ENCODE results near the gene SMAD6.

Gene SMAD6

DNA sequence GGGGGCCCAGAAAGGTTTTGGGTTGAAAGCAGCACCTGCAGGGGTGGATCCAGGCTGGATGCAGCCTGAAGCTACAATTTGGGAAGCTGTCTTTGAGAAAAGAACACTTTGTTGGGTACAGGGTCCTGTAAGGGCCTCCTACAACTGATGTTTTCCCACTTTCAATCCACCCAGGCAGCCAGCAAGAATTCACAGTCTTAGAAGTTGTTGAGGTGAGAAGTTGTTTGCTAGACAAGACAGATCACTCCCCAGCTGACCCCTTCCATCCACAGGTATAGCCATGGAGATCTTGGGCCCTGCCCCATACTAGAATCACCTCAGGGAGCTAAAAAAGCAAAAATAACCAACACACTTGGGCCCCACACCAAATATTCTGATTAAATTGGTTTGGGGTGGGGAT lies 10.3 kb upstream of the SMAD6 start:
- TF ChIP-seq, protein P1, sequence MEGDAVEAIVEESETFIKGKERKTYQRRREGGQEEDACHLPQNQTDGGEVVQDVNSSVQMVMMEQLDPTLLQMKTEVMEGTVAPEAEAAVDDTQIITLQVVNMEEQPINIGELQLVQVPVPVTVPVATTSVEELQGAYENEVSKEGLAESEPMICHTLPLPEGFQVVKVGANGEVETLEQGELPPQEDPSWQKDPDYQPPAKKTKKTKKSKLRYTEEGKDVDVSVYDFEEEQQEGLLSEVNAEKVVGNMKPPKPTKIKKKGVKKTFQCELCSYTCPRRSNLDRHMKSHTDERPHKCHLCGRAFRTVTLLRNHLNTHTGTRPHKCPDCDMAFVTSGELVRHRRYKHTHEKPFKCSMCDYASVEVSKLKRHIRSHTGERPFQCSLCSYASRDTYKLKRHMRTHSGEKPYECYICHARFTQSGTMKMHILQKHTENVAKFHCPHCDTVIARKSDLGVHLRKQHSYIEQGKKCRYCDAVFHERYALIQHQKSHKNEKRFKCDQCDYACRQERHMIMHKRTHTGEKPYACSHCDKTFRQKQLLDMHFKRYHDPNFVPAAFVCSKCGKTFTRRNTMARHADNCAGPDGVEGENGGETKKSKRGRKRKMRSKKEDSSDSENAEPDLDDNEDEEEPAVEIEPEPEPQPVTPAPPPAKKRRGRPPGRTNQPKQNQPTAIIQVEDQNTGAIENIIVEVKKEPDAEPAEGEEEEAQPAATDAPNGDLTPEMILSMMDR (IDR thresholded peaks at IDR 0.05; ENCODE audit: low read depth, low read length, missing control alignments), result no peak
- DNase-seq (ENCODE audit: low read depth), result no peak
- no peak overlapping the region for H3K4me3 ChIP-seq (ENCODE audit: low read depth, low read length)

DNA sequence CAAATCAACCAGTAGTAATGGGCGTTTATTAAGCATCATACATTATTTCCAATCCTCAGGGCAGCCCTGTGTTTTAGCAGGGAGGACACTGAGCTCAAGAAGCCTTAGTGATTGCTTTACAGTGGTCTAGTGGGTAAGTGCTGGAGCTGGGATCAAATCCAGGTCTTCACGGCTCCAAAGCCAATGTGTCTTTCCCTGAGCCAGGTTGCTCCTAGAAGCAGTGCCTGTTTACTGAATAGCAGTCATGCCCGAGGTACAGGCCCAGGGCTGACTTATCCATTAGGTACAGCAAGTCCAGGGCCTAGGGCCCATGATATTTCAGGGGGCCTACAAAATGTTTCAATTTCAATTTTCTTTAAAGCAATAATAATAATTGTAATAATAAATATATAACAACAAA lies 9.6 kb upstream of the SMAD6 start:
- H3K4me3 ChIP-seq (ENCODE audit: low read depth, low read length), result no peak overlapping the region
- no peak for DNase-seq (ENCODE audit: low read depth)
- TF ChIP-seq, protein P1 (IDR thresholded peaks at IDR 0.05; ENCODE audit: low read depth, low read length, missing control alignments), result no peak

DNA sequence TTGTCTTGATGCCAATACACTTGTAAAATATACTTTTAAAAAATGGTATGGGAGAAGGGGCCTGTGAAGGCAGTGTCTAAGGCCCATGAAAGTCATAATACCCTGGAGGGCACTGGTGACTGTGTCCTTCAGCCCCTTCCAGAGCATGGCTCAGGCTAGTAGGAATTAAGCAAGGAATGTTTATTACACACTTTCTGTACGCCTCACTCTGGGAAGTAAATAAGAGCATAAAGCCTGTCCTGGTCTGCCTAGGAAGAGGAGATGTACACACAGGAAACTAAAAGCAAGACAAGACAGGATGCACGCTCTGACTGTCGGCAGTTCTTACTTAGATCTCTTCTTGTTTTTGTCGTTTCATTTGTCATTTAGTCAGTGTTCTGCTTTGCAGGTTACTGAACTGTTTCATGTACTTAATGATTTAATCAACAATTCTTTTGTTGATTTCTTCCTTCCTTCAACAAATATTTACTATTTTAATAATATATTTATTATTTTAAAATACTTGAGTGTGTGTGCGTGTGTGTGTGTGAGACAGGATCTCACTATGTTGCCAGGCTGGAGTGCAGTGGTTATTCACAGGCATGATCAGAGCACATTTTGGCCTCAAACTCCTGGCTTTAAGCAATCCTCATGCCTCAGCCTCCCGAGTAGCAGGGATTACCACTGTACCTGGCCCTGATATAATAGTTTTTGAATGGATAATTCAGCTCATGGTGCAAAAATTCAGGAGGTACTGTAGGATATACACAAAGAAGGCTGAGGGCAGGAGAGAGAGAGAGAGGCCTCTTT lies 9.0 kb upstream of the SMAD6 start:
- TF ChIP-seq, protein P1 (IDR thresholded peaks at IDR 0.05; ENCODE audit: low read depth, low read length, missing control alignments), result no peak
- DNase-seq (ENCODE audit: low read depth), result peak; percentile 50
- H3K4me3 ChIP-seq (ENCODE audit: low read depth, low read length), result no peak overlapping the region

DNA sequence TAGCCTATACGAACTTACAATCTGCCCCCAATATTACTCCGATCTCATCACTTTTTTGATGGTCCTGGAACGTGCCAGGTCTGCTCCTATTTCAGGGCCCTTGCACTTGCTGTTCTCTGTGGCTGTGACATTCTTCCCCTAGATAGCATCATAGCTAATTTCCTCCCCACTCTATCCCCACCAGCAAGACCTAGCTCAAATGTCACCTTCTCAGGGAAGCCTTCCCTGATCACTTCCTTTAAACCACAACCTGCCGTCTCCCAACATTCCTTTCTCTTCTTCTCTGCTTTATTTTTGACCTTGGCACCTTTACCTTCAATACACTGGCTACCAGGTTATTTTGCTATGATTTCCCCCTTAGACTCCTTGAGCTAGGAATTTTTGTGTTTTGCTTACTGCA lies 5.3 kb upstream of the SMAD6 start:
- TF ChIP-seq, protein P1 (IDR thresholded peaks at IDR 0.05; ENCODE audit: low read depth, low read length, missing control alignments), result no peak
- DNase-seq (ENCODE audit: low read depth), result no peak
- no peak overlapping the region for H3K4me3 ChIP-seq (ENCODE audit: low read depth, low read length)

DNA sequence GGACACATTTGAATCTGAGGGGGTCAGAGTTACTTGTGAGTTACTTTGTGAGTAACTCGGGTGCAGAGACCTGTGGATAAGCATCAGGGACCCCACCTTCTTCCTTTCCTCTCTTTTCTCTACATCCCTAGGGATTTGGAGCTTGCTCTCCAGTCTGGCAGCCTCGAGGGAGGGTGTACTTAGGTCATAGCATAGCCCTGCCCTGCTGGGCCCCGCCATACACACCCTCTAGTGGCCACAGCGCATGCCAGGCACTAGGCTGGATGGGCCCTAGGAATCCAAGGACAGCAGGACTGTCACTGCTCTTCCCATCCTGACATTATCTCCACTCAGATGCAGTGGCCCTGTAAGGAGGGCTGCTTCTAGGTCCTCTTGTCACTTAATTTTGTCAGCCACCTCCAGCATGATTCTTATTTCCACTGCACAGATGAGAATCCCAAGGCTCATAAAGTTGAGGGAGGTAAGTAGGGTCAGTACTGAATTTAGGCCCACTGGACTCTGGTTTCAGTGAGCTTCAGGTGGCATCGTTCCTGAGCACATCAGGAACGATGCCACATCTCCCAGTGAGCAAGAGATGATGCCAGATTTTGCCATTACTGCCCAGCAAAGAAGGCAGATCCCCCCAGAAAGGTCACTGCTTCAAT lies 3.6 kb upstream of the SMAD6 start:
- DNase-seq (ENCODE audit: low read depth), result no peak
- TF ChIP-seq, protein P1 (IDR thresholded peaks at IDR 0.05; ENCODE audit: low read depth, low read length, missing control alignments), result peak; percentile 70
- H3K4me3 ChIP-seq (ENCODE audit: low read depth, low read length), result no peak overlapping the region

DNA sequence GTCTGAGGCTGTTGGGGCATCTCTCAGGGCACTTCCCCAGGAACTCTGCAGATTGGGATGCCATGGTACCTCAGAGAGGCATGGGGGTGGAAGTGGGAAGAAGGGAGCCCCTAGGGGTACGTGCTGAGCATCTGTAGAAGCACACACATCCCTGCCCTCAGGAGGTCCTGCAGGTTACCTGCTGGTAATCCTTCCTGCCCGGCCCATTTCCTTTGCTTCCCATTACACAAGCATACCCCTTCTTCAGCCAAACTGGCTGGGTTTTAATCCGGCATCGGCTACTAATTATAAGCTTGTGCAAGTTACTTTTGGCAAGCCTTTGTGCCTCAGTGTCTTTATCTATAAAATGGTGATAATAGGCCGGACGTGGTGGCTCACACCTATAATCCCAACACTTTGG lies 3.1 kb upstream of the SMAD6 start:
- no peak overlapping the region for H3K4me3 ChIP-seq (ENCODE audit: low read depth, low read length)
- TF ChIP-seq, protein P1 (IDR thresholded peaks at IDR 0.05; ENCODE audit: low read depth, low read length, missing control alignments), result no peak
- no peak for DNase-seq (ENCODE audit: low read depth)
